Activated CD4-positive, alpha-beta T cell treated with anti-CD3 and anti-CD28 coated beads for 1 hour (primary cell): ENCODE measurements around the gene LONP2.
"Not testable (repeated sequence)": the region's sequence is repeated elsewhere in the genome, so short reads cannot be mapped to it uniquely, and the experiment has no call there.

Source experiments
- DNase-seq: peaks from one replicate; pipeline ENCODE4 v3.0.0-alpha.2; 2020

Gene LONP2

GRCh38 chr16:48347191-48347865 lies 103.2 kb downstream of the LONP2 start:
- no peak for DNase-seq

DNA sequence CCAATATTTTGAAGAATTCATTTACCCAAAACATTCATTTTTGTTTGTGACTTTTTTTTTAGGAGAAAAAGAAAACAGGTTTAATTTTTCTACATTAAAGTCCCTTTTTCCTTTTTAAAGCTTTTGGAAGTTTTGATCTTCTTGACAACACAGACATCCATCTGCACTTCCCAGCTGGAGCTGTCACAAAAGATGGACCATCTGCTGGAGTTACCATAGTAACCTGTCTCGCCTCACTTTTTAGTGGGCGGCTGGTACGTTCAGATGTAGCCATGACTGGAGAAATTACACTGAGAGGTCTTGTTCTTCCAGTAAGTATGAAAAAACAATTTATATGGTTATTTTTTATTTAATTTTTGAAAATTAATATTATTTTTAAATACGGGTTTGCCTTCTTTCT lies 103.9 kb downstream of the LONP2 start:
- DNase-seq: no peak

DNA sequence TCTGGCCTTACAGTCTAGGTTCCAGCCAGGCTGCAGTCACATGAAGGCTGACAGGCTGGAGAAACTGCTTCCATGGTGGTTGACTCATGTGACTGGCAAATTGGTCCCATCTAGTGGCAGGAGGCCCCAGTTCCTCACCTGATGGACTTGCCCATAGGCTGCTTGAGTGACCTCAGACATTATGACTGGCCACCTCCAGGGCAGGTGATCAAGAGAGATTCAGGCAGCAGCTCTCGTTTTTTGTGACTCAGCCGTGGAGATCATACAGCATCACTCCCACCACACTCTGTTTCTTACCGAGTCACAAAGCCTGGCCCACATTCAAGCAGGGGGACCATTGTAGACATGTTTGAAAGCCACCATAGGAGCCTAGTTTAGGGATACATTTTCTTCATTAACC lies 106.6 kb downstream of the LONP2 start:
- no peak for DNase-seq

GRCh38 chr16:48352648-48353390 lies 108.7 kb downstream of the LONP2 start:
- DNase-seq: no peak

DNA sequence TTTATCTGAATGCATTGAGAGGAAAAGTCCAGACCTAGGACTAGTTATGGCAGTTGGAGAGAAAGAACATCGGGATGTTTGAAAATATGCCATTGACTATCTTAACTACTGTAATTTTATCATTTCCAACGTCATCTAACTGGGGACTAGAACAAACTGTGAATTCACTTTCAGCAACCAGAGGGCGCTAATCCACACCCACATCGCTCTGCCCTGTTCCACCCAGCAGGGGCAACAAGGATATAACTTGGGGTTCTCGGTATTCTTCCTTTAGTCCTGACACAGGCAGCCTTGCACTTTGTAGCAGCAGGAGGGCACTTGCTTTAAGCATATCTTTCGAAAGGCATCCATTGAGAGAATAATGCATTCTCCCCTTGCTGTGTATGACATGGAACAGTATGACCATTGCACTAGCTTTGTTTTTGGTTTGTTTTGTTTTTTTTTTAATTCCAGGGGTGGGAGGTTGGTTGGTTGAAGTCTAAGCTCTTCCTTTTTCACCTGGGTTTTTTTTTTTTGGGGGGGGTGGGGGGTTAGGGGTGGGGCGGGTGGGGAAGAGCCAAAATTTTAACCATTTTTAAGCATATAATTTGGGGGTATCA lies 109.6 kb downstream of the LONP2 start:
- peak; percentile 42 for DNase-seq

GRCh38 chr16:48354385-48354784 lies 110.3 kb downstream of the LONP2 start:
- DNase-seq: not testable (repeated sequence)

- DNase-seq: no peak
Observed at GRCh38 chr16:48354877-48355855, 111.1 kb downstream of the LONP2 start.

- DNase-seq: no peak
Observed at GRCh38 chr16:48356633-48357376, 112.7 kb downstream of the LONP2 start.

DNA sequence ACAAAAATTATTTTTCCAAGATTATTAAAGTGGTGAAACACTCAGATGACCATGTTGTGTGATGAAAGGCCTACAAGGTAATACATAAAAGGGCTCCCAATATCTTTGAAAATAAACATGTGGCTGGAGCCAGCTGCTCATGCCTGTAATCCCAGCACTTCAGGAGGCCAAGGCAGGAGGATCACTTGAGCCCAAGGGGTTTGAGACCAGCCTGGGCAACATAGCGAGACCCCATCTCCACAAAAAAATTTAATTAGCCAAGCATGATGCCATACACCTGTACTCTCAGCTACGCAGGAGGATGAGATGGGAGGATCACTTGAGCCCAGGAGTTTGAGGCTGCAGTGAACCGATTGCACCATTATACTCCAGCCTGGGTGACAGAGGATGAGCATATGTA lies 114.3 kb downstream of the LONP2 start:
- no peak for DNase-seq

- DNase-seq: no peak
Observed at GRCh38 chr16:48359983-48360382, 115.9 kb downstream of the LONP2 start.

- no peak for DNase-seq
Observed at GRCh38 chr16:48361012-48361411, 116.9 kb downstream of the LONP2 start.

GRCh38 chr16:48361540-48362144 lies 117.5 kb downstream of the LONP2 start:
- no peak for DNase-seq

GRCh38 chr16:48365025-48365600 lies 121.0 kb downstream of the LONP2 start:
- DNase-seq: no peak

- peak; percentile 68 for DNase-seq
Observed at GRCh38 chr16:48365601-48366164, 121.6 kb downstream of the LONP2 start.

- DNase-seq: peak; percentile 16
Observed at GRCh38 chr16:48366165-48367093, 122.3 kb downstream of the LONP2 start.

DNA sequence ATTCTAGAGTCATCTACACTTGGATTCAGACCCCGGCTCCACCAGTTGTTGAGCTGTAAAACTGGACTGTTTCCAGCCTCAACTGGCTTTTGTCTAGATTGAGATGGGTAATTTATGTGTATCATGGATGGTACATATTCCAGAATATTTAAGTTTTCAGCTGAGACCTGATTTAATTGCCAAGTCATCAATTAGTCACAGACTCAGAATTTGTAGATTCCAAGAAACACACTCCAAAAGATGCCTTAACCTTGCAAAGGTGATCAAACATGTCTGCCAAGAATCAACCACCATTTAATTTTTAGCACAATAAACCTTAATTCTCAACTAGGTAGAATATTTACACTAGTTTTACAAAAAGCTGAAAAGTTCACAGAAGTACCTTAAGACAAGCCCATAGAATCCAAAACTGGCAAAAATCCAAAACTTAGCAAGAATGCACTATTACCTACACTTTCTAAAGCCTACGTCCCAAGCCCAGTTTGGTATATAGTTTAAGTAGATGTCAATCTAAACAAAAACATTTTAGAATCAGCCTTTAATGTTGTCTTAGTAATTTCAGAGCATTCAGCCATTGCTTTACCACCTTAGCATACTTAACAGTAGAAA lies 123.4 kb downstream of the LONP2 start:
- DNase-seq: no peak

GRCh38 chr16:48369765-48370164 lies 125.7 kb downstream of the LONP2 start:
- DNase-seq: no peak

DNA sequence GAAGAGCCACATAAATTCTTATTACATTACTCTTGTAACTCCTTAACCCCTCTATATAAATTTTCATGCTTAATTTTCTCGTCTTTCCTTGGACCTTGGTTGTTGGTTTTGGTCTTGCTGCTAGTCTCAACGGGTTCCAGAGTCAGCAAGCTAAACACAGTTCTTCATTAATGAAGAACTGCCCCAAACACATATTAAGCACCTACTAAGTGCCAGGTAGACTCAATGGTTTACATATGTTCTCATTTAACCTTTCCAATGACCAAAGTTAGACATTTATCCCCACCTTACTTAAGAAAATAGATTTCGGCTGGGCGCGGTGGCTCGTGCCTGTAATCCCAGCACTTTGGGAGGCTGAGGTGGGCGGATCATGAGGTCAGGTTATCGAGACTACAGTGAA lies 126.1 kb downstream of the LONP2 start:
- DNase-seq: no peak

DNA sequence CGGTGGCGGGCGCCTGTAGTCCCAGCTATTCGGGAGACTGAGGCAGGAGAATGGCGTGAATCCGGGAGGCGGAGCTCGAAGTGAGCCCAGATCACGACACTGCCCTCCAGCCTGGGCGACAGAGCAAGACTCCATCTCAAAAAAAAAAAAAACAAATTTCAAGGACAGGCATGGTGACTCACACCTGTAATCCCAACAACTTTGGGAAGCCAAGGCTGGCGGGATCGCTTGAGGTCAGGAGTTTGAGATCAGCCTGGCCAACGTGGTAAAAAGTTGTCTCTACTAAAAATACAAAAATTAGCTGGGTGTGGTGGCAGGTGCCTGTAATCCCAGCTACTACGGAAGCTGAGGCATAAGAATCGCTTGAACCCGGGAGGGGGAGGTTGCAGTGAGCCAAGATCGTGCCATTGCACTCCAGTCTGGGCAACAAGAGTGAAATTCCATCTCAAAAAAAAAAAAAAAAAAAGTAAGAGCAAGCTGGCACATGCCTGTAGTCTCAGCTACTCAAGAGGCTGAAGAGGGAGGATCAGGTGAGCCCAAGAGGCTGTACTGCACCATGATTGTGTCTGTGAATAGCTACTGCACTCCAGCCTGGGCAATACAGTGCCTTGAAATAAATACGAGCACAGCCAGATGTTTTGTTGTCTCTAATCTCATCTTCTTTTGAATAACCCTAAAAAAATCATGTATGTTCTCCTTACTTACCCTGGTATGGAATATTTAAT lies 126.7 kb downstream of the LONP2 start:
- not testable (repeated sequence) for DNase-seq
